ENCODE measurements around the gene KBTBD13.
A peak's percentile ranks its signal among the peaks of the same experiment; 100 is the strongest.
"Not testable (repeated sequence)": the region's sequence is repeated elsewhere in the genome, so short reads cannot be mapped to it uniquely, and the experiment has no call there.

Gene KBTBD13

GRCh38 chr15:65091946-65092770 lies 15.6 kb downstream of the KBTBD13 start:
- DNase-seq, result no peak

- DNase-seq, result no peak
These were observed 16.6 kb downstream of the KBTBD13 start for GRCh38 chr15:65092911-65093792.

- DNase-seq, result not testable (repeated sequence)
These were observed 17.2 kb downstream of the KBTBD13 start for GRCh38 chr15:65093793-65094170.

- no peak for DNase-seq
These were observed 17.9 kb downstream of the KBTBD13 start for GRCh38 chr15:65094294-65094995.

GRCh38 chr15:65095011-65095746 lies 18.6 kb downstream of the KBTBD13 start:
- no peak for DNase-seq

GRCh38 chr15:65095747-65096104 lies 19.2 kb downstream of the KBTBD13 start:
- DNase-seq, result no peak

GRCh38 chr15:65096481-65097385 lies 20.2 kb downstream of the KBTBD13 start:
- DNase-seq, result no peak

GRCh38 chr15:65097651-65098263 lies 21.2 kb downstream of the KBTBD13 start:
- no peak for DNase-seq

- DNase-seq, result no peak
These were observed 22.8 kb downstream of the KBTBD13 start for GRCh38 chr15:65099336-65099735.

- DNase-seq, result not testable (repeated sequence)
These were observed 23.3 kb downstream of the KBTBD13 start for GRCh38 chr15:65099801-65100200.

- DNase-seq, result no peak
These were observed 23.9 kb downstream of the KBTBD13 start for GRCh38 chr15:65100442-65100841.

- peak; percentile 59 for DNase-seq
These were observed 24.9 kb downstream of the KBTBD13 start for GRCh38 chr15:65101411-65101890.

GRCh38 chr15:65101891-65102708 lies 25.6 kb downstream of the KBTBD13 start:
- no peak for DNase-seq

- no peak for DNase-seq
These were observed 26.4 kb downstream of the KBTBD13 start for GRCh38 chr15:65102912-65103311.

- DNase-seq, result no peak
These were observed 28.5 kb downstream of the KBTBD13 start for GRCh38 chr15:65105038-65105437.

- no peak for DNase-seq
These were observed 29.6 kb downstream of the KBTBD13 start for GRCh38 chr15:65106011-65106590.

- DNase-seq, result no peak
These were observed 34.2 kb downstream of the KBTBD13 start for GRCh38 chr15:65110676-65111292.

GRCh38 chr15:65115086-65115485 lies 38.5 kb downstream of the KBTBD13 start, which contains the start of gene UBAP1L:
UBAP1L (minus strand) TSS chr15:65115200; CDS start chr15:65106215, 8,985 bp downstream.
- peak; percentile 71 for DNase-seq

- no peak for DNase-seq
These were observed 39.0 kb downstream of the KBTBD13 start for GRCh38 chr15:65115542-65115941.

Measured in NCI-H1694 (cell line).